ENCODE measurements around the gene GLRX5. TPM values are rescaled to one million over a fixed set of nuclear protein-coding genes. Genes with fewer than 3 reads are reported as not detected.

Gene GLRX5
- total RNA-seq = 32.0 and 41.8 TPM in 2 replicates

GRCh38 chr14:95534299-95535225 lies at the start of gene GLRX5:
GLRX5 (plus strand) TSS chr14:95535050; CDS start chr14:95535090, 40 bp downstream.

GRCh38 chr14:95516554-95517181 lies 18.2 kb upstream of the GLRX5 start, which contains the start of gene SYNE3:
SYNE3 (minus strand) TSS chr14:95516650; CDS start chr14:95475821, 40,829 bp downstream.

Other genes with a start within 250 kb of the GLRX5 start
- under 0.01 and 0.29 TPM in 2 replicates for gene CLMN, start 215.1 kb upstream of the GLRX5 start, total RNA-seq
- 4.6 and 5.2 TPM in 2 replicates for gene SYNE3, start 18.4 kb upstream of the GLRX5 start, total RNA-seq
- not detected in 2 replicates for gene TCL1B, start 151.4 kb downstream of the GLRX5 start, total RNA-seq
- gene TCL1A, start 179.1 kb downstream of the GLRX5 start, total RNA-seq = not detected in 2 replicates